Tongue (tissue), 2 donors: ENCODE measurements around the gene ZBTB44. TPM values are rescaled to one million over a fixed set of nuclear protein-coding genes. Genes with fewer than 3 reads are reported as not detected.
"Not testable (repeated sequence)": the region's sequence is repeated elsewhere in the genome, so short reads cannot be mapped to it uniquely, and the experiment has no call there.

Experiments
- DNase-seq: peaks from one replicate; pipeline ENCODE4 v3.0.0-alpha.2; 2015
- total RNA-seq: library from RNA; depleted of rRNA; stranded (reverse); fragments of >200 nt; gene quantifications from one replicate; pipeline ENCODE4 v1.2.3, GENCODE V29; 2014

ZBTB44 gene
- total RNA-seq, 1 donor from 2014 or later = 91.6 TPM

DNA sequence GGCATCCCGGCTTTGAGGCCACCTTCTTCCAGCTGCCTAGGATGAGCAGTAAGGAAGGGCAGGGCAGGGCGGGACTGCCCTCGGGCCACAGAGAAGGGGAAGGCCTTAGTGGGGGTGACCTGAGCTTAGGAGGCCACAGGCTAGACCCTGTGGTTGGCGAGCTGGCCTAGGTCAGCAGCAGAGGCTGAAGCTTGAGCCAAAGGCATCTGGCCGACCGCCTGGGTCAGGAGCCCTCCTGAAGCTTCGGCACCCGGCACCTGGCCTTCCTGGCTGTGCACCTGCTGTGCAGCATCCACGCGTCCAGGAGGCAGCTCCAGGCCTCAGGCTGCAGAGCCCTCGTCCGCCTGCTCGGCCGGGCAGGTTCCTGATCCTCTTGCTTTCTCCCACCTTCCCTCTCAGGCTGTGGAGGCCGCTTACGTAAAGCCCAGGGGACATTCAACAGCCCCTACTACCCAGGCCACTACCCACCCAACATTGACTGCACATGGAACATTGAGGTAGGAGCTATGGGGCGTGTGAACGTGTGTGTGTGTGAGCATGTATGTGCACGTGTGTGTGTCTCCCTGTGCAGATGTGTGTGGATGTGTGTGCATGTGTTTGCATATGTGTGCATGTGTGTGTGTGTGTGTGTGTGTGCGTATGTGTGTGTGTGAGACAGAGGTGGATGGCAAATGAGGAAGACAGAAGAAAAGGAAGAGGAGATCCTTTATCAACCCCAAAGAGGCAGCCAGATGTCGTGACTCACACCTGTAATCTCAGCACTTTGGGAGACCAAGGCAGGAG lies 120.3 kb downstream of the ZBTB44 start:
- no peak for DNase-seq

DNA sequence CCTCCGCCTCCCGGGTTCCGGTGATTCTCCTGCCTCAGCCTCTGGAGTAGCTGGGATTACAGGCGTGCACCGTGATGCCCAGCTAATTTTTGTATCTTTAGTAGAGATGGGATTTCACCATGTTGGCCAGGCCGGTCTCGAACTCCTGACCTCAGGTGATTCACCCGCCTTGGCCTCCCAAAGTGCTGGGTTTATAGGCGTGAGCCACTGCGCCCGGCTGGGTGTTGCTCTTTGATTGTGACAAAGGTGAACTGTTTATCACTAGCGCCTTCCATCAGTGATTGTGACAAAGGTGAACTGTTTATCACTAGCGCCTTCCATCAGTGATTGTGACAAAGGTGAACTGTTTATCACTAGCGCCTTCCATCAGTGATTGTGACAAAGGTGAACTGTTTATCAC lies 121.2 kb downstream of the ZBTB44 start:
- DNase-seq = not testable (repeated sequence)

DNA sequence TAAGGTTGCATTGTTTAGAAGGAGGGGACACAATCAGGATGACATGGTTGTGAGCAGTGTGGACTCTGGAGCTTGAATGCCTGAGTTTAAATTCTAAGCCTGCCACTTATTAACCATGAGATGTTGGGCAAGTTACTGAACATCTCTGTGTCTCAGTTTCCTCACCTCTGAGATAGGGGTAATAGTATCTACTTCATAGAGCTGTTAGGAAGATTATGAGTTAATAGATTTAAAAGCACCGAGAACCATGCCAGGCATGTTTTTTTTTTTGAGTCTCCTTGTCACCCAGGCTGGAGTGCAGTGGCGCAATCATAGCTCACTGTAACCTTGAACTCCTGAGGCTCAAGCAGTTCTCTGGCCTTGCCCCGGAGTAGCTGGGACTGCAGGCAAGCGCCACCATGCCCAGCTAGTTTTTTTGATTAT lies 121.9 kb downstream of the ZBTB44 start:
- DNase-seq = no peak

DNA sequence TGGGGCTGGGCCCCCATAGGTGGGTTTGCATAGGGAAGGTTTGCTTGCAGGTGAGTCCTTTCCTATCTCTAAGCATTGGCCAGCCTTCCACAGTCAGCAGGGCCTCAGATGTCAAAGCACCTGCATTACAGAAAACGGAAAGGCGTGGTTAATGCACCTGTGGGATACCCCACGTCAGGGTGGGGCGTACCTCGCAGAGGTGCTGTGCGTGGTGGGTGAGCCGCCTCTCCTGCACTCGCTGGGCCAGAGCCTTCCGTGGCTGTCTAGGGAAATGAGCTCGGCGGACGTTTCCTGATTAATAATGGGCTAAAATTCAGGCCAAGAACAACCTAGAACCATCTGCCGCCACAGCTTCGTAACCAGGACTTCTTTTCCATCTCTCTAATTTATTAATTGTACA lies 122.8 kb downstream of the ZBTB44 start:
- DNase-seq = no peak

DNA sequence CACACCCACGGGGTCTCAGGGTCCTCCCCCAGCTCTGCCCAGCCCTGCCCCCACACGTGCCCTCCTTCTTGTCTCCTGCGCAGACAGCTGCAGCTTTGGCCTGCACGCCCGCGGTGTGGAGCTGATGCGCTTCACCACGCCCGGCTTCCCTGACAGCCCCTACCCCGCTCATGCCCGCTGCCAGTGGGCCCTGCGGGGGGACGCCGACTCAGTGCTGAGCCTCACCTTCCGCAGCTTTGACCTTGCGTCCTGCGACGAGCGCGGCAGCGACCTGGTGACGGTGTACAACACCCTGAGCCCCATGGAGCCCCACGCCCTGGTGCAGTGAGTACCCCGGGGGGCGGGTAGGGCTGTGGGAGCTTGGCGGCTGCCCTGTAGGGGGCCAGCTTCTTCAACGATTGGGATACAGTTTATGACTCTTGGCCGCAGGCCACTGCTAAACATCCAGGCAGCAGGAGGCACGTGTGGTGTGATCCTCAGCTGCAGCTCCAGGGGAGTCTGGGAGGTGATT lies 124.3 kb downstream of the ZBTB44 start:
- DNase-seq = no peak

DNA sequence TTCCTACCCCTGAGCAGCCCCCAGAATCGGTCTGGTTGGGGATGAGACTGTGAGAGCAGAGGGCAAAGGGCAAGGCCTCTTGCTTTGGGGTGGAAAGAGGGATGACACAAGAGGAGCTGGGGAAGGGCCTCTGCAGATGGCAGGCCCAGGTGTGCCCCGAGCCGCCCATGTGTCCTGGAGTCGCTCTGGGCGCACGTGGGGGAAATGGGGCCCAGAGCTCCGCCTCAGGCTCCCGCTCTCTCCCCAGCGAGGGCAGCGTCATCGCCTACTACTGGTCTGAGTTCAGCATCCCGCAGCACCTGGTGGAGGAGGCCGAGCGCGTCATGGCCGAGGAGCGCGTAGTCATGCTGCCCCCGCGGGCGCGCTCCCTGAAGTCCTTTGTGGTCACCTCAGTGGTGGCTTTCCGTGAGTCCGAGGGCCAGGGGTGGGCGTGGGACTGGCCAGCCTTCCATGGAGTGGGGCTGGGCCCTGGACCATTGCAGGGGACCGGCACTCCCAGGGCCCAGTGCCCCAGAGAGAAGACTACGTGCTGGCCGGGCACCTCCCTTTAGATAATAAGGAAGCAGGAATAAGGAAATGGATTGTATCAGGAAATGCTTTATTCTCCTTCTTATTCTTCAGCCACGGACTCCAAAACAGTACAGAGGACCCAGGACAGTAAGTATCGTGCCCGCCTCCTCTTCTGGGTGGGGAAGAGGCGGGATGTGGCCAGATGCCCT lies 125.1 kb downstream of the ZBTB44 start:
- DNase-seq = no peak

DNA sequence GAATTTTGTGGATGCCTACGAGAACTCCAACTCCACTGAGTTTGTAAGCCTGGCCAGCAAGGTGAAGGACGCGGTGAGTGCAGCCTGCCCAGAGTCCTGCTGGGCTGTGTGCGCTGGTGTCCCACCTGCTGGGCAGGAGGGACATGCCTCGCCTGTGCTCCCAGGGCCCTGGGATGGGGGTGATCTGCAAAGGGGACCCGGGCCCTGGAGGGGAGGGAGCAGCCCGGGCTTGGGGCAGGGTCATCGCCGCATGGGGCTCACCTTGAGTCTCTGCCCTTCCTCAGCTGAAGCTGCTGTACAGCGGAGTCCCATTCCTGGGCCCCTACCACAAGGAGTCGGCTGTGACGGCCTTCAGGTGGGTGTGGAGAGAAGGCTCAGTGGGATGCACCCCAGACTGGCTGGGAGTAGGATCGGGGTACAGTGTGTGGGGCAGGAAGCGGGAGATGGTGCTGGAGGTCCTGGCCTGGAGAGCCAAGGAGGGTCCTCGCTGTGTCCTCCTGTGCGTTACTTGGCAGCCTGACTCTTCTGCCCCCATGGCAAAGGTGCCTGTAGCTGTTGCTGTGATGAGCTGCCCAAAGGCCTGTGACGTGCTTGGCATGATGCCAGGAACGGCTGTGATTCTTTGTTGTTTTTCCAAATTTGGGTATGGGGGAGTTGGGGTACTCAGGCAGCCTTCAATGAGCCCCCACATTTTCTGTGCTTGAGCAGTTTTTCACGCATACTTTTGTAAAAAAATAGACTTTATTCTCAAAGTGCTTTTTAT lies 126.0 kb downstream of the ZBTB44 start:
- no peak for DNase-seq

DNA sequence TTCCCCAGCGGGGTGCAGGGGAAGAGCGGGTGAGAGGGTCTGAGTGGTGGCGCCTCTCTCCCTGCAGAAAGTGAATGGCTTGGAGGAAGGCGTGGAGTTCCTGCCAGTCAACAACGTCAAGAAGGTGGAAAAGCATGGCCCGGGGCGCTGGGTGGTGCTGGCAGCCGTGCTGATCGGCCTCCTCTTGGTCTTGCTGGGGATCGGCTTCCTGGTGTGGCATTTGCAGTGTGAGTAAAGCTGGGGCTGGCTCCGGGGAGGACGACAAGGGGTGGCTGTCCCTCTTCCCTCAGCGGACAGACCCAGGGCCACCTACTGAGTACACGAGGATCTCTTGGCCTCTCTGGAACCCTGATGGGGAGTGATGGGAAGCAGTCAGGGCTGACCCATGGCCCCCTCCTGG lies 126.7 kb downstream of the ZBTB44 start:
- no peak for DNase-seq

DNA sequence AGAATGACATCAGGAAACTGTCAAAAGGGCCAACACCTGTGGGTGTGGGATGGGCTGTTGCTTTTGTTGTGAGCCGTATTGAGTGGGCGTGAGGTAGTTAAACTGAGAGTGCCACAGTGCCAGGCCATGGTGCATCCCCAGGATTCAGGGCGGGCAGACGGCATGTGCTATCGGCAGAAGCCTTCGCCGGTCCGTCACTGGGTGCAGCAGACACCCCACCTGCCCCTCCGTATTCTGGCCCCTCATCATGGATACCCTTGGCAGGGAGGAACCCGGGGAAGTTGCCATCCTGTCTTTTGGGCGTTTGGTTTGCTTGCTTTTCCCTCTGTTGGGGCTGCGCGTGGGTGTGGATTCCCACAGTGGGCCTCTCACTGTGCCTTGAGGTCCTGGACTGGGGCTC lies 127.6 kb downstream of the ZBTB44 start:
- DNase-seq = no peak

DNA sequence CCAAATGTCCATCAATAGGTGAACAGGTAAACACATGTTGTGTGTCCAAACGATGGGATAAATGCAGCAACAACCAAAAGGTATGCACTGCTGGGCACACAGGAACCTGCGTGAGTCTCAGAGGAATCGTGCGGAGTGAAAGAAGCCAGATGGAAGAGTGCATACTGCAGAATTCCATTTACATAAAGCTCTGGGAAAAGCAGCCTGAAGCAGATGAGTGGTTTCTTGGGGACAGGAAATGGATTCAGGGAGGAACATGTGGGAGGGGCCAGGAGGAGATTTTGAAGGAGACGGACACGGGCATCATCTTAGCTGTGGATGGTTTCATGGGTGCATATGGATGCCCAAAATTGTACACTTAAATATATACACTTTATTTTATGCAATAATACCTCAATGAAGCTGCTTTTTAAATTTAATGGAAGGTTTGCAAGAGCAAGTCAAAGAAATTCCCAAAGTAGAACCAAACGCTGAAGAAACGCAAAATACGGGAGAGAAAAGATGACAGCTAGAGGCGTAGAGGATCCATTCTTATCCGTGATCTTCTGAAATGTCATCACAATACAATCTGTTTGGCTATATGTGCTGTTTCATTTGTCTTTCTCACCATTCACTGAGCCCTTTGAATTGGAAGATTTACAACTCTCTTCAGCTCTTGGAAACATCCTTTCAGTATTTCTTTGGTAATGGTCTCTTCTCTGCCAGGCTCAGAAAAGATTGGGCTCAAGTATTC lies 130.7 kb downstream of the ZBTB44 start:
- DNase-seq = no peak

DNA sequence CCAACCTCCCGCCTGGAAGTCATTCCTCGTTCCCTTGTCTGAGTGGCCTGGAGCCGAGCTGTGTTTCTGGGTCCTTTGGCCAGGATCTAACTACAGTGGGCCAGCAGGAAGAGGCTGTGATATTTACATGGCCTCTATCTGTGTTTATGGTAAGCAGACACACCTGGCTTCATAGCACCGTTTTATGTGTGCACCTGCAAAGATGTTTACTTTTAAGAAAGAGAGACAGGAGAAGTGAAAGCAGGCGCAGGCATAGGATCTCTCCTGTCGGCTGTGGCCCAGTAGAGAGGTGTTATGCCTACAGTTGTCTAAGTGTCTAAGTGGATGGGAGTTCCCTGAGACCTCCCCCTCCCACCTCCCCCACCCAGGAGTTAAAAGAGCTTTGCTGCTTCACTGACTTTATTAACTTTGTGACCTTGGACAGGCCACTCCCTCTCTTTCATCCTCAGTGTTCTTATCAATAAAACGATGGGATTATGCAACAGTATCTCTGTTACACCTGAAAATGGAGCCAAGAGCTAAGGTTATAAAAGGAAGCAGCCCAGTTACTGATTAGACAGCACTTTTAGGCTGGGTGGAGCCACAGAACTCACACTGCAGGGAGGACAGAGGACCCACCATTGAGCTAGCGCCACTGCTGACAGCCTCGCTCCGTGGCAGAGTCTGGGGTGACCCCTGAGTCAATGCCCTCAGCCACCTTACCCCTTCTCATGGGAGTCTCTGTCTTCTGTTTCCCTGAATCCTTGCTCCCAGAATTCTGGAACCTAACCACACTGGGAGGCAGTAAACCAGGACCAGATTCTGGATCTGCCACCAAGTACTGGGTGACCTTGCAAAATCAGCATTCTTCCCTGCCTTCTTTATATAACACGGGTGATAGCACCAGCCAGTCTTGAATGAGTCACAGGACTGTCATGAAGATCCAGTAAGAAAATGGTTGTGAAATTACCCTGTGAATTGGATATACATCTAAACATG lies 133.1 kb downstream of the ZBTB44 start:
- no peak for DNase-seq

DNA sequence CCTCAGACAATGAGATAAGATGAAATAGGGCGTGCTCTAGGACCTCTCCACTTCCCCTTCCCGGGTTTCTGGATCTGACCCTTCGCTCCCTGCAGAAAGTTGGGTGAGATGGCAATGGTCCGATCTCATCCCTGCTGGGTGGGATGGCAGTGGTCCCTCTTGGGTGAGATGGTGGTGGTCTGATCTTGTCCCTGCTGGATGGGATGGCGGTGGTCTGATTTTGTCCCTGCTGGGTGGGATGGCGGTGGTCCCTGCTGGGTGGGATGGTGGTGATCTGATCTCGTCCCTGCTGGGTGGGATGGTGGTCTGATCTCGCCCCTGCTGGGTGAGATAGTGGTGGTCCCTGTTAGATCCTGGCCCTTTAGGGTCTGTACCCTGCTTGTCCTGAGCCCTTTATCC lies 133.8 kb downstream of the ZBTB44 start:
- no peak for DNase-seq

DNA sequence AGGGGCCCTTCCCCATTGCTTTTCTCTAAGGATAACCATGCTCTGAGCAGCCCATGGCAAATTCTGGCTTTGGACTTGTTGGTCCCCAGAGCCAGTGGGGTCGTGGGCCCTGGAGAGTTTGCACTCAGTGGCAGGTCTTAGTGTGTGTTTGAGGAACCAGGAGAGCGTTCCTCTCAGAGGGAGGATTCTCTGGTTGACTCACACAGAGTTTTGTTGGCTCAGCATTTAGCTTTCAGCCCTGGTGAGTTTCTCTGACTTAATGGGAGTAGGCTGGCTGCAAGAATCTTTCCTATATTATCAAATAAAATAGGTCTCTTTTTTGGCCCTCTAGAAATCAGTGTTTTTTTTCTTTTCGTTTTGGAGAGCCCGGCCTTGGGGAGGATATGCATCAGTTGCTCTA lies 134.2 kb downstream of the ZBTB44 start:
- DNase-seq = no peak

DNA sequence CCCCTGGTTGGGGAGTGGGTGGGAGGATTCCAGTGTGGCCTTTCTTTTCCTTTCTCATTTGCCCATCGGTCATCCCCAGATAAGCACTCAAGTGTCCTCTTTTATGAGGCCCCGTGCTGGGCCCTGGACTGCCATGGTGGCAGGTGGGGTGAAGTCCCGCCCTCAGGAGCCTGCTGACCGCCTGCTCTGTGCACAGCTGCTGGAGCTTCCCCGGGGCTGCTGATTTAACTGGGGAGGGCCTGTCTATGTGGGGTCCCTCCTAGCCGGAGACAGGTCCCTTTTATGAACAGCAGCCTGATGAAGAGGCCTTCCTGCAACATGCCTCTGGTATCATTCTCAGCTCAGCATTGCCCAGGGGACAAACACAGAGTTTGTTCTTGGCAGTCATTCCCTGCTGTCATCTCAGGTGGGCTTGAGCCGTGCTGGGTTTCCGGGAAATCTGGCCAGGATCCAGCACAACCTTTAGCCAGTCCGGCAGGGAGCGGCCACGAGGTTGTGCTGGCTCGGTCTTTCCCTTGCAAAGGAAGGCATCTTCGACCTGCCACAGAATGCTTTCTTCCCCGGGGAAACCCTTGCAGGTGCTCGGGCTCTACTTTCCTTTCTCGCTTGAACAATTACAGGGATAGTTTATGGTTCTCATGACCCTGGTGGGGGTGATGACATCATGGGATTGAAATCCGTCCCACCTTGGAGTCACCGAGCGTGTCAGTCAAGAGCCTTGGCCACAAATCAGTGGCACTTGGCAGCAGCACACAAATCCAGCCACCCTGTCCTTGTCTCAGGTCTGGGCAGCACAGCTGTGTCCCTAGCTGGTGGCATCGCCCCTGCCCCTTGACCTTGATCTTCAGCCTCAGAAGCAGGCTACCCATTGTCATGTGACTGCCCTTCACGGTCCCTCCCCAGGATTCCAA lies 135.1 kb downstream of the ZBTB44 start:
- DNase-seq = peak; percentile 66

DNA sequence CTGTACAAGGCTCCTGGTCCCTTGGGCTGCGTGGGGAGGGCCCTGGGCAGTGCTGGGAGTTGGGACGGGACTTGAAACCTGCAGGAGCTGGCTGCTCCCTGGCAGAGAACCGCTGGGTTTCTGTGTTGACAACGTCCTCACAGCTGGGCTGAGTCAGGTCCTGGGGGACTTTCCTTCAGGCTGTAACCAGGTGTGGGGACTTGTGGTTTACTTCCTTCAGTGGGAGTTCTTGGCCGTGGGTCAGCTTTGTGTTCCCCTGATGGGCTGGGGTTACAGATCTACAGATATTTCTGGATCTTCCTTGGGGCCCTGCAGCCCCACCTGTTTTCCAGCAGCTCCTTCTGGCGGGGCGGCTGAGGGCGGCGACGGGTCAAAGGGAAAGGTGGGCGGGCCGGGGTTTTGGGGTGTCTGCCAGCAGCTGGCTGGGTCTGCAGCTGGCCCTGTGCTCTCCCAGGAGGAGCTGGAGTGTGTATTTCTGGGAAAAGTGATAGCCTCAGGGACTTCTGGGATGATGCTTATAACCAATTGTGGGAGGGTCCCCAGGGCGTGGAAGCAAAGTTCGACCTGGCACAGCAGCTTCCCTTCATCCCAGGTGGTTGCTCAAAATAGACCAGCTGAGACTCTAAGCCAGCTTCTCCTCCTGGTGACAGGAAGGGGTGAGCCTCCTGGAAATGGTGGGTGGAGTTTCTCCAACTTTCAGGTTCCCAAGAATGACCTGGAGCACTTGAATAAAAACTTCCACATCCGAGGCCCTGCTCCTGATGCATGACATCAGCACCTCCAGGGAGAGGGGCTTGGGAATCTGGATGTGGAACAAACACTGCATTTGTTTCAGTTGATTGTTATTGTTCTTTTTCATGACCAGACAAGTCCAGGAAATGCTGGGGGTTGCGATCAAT lies 136.0 kb downstream of the ZBTB44 start:
- peak; percentile 82 for DNase-seq

DNA sequence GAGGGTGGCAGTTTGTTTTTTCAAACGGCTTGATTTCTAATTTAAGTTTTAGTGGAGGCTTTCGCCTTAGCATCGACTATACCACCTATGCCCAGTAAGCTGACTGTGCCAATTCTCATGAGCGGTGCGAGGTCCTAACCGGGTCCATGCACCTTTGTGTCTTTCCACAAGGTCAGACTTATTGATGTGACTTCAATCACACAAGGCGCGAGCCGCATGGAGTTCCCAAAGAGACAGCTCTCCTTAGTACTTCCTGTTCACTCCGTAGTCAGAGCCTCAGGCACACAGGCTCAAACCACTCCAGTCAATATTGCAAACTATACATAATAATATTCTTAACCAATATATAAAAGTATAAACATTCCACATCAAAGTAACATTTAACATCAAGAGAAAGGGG lies 136.9 kb downstream of the ZBTB44 start:
- DNase-seq = no peak
